ENCODE results near the gene PAX4. TPM values are rescaled to one million over a fixed set of nuclear protein-coding genes. Genes with fewer than 3 reads are reported as not detected.

The PAX4 gene, protein sequence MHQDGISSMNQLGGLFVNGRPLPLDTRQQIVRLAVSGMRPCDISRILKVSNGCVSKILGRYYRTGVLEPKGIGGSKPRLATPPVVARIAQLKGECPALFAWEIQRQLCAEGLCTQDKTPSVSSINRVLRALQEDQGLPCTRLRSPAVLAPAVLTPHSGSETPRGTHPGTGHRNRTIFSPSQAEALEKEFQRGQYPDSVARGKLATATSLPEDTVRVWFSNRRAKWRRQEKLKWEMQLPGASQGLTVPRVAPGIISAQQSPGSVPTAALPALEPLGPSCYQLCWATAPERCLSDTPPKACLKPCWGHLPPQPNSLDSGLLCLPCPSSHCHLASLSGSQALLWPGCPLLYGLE
- total RNA-seq (not detected), polyA plus RNA-seq (not detected)

DNA sequence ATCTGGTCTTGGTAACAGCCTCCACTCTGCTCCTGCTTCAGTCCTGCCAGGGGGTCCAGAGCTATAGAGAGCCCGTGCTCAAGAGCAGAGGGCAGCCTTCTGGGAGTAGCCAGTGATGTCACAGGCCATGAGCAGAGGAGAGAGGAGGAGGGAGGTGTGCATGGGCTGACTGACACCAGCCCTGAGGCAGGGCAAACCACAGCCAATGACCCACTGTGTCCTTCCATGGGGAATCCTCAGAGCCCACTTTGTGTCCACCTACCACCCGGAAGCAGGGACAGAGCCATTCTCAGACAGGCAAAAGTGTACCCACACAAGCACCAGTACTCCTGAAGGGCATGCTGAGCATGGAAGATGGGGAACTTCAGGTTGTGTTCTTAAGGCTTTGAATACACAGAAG is at the start of gene PAX4:
TSS of gene PAX4 (minus strand) at position 101 of the 400 bp plus-strand sequence. CDS start 2,214 bp downstream, outside the sequence.
- no peak within 1 kb of the TSS for H3K27ac Mint-ChIP-seq
- no peak for ATAC-seq (ENCODE audit: low read depth in 2 of 2)
- H3K27me3 ChIP-seq (ENCODE audit: control insufficient read depth, insufficient read depth, low read length), result peaks cover 14% of the 10 kb centered on the region

DNA sequence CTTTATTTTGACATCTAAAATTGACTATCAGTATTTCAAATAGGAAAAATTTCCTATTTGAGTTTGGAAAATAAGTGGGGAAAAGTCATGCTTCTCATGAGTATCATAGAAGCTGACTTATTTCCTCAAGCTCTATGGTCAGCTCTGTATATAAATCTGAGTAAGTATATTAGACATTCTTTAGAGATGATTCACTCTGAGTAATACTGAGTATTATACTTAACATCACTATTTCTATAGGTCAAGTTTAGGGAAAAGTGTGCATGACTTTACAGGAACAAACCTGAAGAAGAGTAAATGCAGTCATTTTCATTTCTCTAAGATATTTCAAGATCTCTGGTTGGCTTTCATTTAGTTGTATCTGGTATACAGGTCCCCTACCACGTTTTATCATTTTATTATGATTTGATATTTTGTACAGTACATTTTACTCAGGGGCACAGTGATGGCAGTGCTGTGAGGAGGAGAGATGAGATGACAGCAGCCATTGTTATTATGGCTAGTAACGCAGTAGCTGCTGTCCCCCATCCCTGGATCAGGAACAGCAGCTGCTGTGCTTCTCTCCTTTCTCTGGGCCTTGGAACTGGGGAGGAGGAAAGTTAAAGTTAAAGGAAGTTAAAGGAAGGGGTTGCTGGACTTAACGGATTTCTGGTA is 49.2 kb upstream of the PAX4 start:
- no peaks in the 10 kb centered on the region for H3K9me3 ChIP-seq (ENCODE audit: control insufficient read depth in 2 of 2, low read length in 2 of 2)
- peaks cover 24 to 64% (median 43%) of the 10 kb centered on the region in 4 donors for H3K4me1 Mint-ChIP-seq
- ATAC-seq (ENCODE audit: low read depth in 2 of 2) (no peak), DNase-seq (no peak)
- H3K9me3 Mint-ChIP-seq, result peaks cover 0 to 3% (median 0%) of the 10 kb centered on the region in 7 donors
- H3K27me3 Mint-ChIP-seq, result no peaks in the 10 kb centered on the region
- no peaks in the 10 kb centered on the region for H3K27me3 ChIP-seq (ENCODE audit: control insufficient read depth, insufficient read depth, low read length)
- no peaks in the 10 kb centered on the region for H3K4me1 ChIP-seq (ENCODE audit: control insufficient read depth, insufficient read depth, low read length, poor library complexity, severe bottlenecking)
- peaks cover 29% of the 10 kb centered on the region for H3K36me3 Mint-ChIP-seq
- H3K27ac Mint-ChIP-seq, result no peak overlapping the region
- no peak overlapping the region for H3K27ac ChIP-seq (ENCODE audit: insufficient read depth, low read length, poor library complexity, severe bottlenecking)
- H3K4me3 Mint-ChIP-seq, result no peak overlapping the region
- no peak overlapping the region for H3K4me3 ChIP-seq (ENCODE audit: low read depth, low read length)
- peaks cover 3% of the 10 kb centered on the region for H3K36me3 ChIP-seq (ENCODE audit: control insufficient read depth, insufficient read depth, low read length)

More for the DNA sequence above, at the start of gene PAX4:
- Mint-ChIP-seq H3K27me3 (peaks cover 28% of the 10 kb centered on the region), H3K36me3 (no peaks in the 10 kb centered on the region), H3K9me3 (peaks cover 0 to 2% (median 0%) of the 10 kb centered on the region in 7 donors), H3K4me1 (peaks cover 0 to 8% (median 0%) of the 10 kb centered on the region in 4 donors), H3K4me3 (no peak within 1 kb of the TSS)
- no peaks in the 10 kb centered on the region for H3K36me3 ChIP-seq (ENCODE audit: control insufficient read depth, insufficient read depth, low read length)
- no peak within 1 kb of the TSS for H3K4me3 ChIP-seq (ENCODE audit: low read depth, low read length)
- H3K27ac ChIP-seq (ENCODE audit: insufficient read depth, low read length, poor library complexity, severe bottlenecking), result no peak within 1 kb of the TSS
- no peaks in the 10 kb centered on the region for H3K9me3 ChIP-seq (ENCODE audit: control insufficient read depth in 2 of 2, low read length in 2 of 2)
- H3K4me1 ChIP-seq (ENCODE audit: control insufficient read depth, insufficient read depth, low read length, poor library complexity, severe bottlenecking), result no peaks in the 10 kb centered on the region
- DNase-seq, result no peak

DNA sequence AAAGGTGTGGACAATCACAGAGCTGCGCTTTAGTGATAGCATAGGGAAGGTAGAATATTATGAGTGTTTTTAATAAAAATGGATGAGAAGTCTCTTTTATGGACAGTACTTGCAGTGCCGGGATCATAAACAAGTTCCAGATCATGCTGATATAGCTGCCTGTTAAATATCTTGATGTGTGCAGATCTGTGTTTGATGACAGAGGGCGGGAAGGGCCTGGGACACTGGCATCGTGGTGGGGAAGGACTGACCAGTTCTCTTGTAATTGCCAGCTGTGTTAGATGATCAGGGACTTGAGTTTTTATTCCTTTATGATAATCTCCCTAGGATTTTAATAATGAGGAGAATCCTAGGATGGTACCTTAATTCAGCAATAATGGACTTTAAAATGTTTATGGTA is 48.7 kb upstream of the PAX4 start:
- Histone ChIP-seq H3K36me3 (ENCODE audit: control insufficient read depth, insufficient read depth, low read length) (peaks cover 3% of the 10 kb centered on the region), H3K9me3 (ENCODE audit: control insufficient read depth in 2 of 2, low read length in 2 of 2) (no peaks in the 10 kb centered on the region), H3K27me3 (ENCODE audit: control insufficient read depth, insufficient read depth, low read length) (no peaks in the 10 kb centered on the region), H3K4me1 (ENCODE audit: control insufficient read depth, insufficient read depth, low read length, poor library complexity, severe bottlenecking) (no peaks in the 10 kb centered on the region), H3K27ac (ENCODE audit: insufficient read depth, low read length, poor library complexity, severe bottlenecking) (no peak overlapping the region), H3K4me3 (ENCODE audit: low read depth, low read length) (no peak overlapping the region)
- ATAC-seq (ENCODE audit: low read depth in 2 of 2), result no peak
- Mint-ChIP-seq H3K4me1 (peaks cover 24 to 63% (median 39%) of the 10 kb centered on the region in 4 donors), H3K27ac (peak overlapping the region in 2 of 3 donors; percentile 14 to 53), H3K36me3 (peaks cover 24% of the 10 kb centered on the region), H3K27me3 (no peaks in the 10 kb centered on the region), H3K9me3 (no peaks in the 10 kb centered on the region), H3K4me3 (peak overlapping the region in 1 of 4 donors; percentile 0)
- no peak for DNase-seq

DNA sequence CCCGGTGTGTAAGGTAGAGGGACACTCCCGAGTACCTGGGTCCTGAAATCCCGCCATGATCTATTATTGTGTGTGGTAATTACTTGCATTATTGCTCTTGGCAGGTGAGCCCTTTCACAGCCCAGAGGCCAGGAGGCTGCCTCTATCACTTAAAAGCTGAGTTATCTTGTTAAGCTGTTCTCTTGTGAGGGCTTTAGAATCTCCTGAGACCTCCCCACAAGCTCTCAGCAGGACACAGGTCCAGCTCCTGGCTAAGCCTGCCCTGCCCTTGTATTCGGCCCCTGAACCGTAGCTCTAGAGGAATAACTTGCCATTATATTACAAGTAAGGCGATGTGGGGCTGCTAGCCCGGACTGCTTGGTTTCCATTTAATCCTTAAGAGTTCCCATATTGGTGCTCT is 48.0 kb upstream of the PAX4 start:
- H3K9me3 ChIP-seq (ENCODE audit: control insufficient read depth in 2 of 2, low read length in 2 of 2), result no peaks in the 10 kb centered on the region
- Mint-ChIP-seq H3K9me3 (no peaks in the 10 kb centered on the region), H3K4me3 (no peak overlapping the region), H3K27me3 (no peaks in the 10 kb centered on the region), H3K4me1 (peaks cover 31 to 66% (median 38%) of the 10 kb centered on the region in 4 donors), H3K36me3 (peaks cover 26% of the 10 kb centered on the region), H3K27ac (peak overlapping the region in 2 of 3 donors; percentile 14 to 62)
- no peak overlapping the region for H3K27ac ChIP-seq (ENCODE audit: insufficient read depth, low read length, poor library complexity, severe bottlenecking)
- H3K36me3 ChIP-seq (ENCODE audit: control insufficient read depth, insufficient read depth, low read length), result peaks cover 8% of the 10 kb centered on the region
- DNase-seq (no peak), ATAC-seq (ENCODE audit: low read depth in 2 of 2) (no peak)
- no peaks in the 10 kb centered on the region for H3K4me1 ChIP-seq (ENCODE audit: control insufficient read depth, insufficient read depth, low read length, poor library complexity, severe bottlenecking)
- no peaks in the 10 kb centered on the region for H3K27me3 ChIP-seq (ENCODE audit: control insufficient read depth, insufficient read depth, low read length)
- no peak overlapping the region for H3K4me3 ChIP-seq (ENCODE audit: low read depth, low read length)

DNA sequence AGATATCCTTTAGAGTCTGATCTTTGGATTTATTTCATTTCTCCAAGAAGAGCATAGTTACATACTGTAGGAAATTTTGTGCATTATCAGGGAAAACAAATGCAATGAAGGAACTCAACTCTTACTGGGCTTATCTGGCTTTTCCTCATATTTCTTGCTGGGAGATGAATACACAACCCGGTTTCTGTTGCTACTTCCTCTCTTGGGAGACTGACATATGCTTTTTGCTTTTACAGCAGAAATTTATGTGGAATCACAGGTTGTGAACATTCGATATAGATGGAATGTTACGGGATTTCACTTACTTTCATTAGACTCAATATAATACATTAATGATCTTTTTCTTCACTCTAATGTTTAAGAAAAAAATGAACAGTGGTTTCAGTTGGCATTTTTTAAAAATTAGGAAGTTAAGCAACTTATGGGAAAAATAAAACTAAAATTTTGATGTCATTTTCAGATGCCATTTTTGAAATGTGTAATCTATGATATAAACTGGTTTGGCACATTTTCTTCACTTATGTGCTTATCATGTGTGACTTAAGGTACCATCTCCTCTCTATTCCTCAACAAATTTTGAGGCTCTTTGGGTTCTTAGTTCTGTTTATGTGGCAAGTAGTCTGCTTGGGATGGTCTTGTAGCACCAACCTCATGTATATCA is 41.2 kb upstream of the PAX4 start:
- H3K4me1 ChIP-seq (ENCODE audit: control insufficient read depth, insufficient read depth, low read length, poor library complexity, severe bottlenecking), result peaks cover 7% of the 10 kb centered on the region
- H3K4me3 ChIP-seq (ENCODE audit: low read depth, low read length), result no peak overlapping the region
- Mint-ChIP-seq H3K9me3 (no peaks in the 10 kb centered on the region), H3K27me3 (no peaks in the 10 kb centered on the region), H3K4me1 (peaks cover 27 to 63% (median 45%) of the 10 kb centered on the region in 4 donors), H3K4me3 (peak overlapping the region in 2 of 4 donors; percentile 5 to 44), H3K36me3 (peaks cover 35% of the 10 kb centered on the region), H3K27ac (peak overlapping the region in 1 of 3 donors; percentile 18)
- no peak for ATAC-seq (ENCODE audit: low read depth in 2 of 2)
- H3K27me3 ChIP-seq (ENCODE audit: control insufficient read depth, insufficient read depth, low read length), result no peaks in the 10 kb centered on the region
- no peak overlapping the region for H3K27ac ChIP-seq (ENCODE audit: insufficient read depth, low read length, poor library complexity, severe bottlenecking)
- DNase-seq, result no peak
- H3K36me3 ChIP-seq (ENCODE audit: control insufficient read depth, insufficient read depth, low read length), result peaks cover 10% of the 10 kb centered on the region
- no peaks in the 10 kb centered on the region for H3K9me3 ChIP-seq (ENCODE audit: control insufficient read depth in 2 of 2, low read length in 2 of 2)

DNA sequence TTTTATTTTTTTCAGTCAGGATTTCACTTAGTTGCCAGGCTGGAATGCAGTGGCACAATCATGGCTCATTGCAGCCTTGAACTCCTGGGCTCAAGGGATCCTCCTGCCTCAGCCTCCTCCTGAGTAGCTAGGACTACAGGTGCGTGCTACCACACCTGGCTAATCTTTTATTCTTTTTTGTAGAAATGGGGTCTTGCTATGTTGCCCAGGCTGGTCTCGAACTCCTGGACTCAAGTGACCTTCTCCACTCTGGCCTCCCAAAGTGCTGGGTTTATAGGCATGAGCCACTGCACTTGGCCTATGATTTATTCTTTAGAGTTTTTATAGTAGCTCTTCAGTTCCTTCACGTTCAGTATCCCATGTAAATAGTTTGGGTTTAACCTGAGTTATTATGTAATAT is 39.6 kb upstream of the PAX4 start:
- Mint-ChIP-seq H3K4me1 (peaks cover 27 to 72% (median 55%) of the 10 kb centered on the region in 4 donors), H3K9me3 (no peaks in the 10 kb centered on the region), H3K27me3 (no peaks in the 10 kb centered on the region), H3K4me3 (no peak overlapping the region), H3K27ac (no peak overlapping the region), H3K36me3 (peaks cover 35% of the 10 kb centered on the region)
- H3K4me1 ChIP-seq (ENCODE audit: control insufficient read depth, insufficient read depth, low read length, poor library complexity, severe bottlenecking), result peaks cover 23% of the 10 kb centered on the region
- H3K27me3 ChIP-seq (ENCODE audit: control insufficient read depth, insufficient read depth, low read length), result no peaks in the 10 kb centered on the region
- H3K4me3 ChIP-seq (ENCODE audit: low read depth, low read length), result no peak overlapping the region
- DNase-seq (no peak), ATAC-seq (ENCODE audit: low read depth in 2 of 2) (no peak)
- no peak overlapping the region for H3K27ac ChIP-seq (ENCODE audit: insufficient read depth, low read length, poor library complexity, severe bottlenecking)
- peaks cover 10% of the 10 kb centered on the region for H3K36me3 ChIP-seq (ENCODE audit: control insufficient read depth, insufficient read depth, low read length)
- no peaks in the 10 kb centered on the region for H3K9me3 ChIP-seq (ENCODE audit: control insufficient read depth in 2 of 2, low read length in 2 of 2)

DNA sequence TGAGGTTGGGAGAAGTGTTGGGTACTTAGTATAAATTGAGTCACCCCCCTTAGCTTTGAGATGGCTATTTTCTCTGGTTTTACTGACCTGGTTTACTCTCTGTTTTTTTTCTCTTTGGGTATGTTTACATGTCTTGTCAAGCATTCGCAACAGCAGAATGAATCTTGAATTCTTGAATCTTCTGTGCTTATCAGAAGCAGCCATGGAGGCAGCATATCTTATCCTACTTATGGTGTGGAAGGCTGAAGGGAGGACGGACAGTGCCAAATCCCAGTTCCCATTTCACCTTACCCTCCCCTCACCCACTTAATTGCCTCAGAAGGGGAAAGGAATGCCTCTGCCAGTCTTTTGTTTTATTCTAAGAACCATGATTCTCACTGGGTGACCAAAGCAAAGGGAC is 37.8 kb upstream of the PAX4 start:
- H3K4me1 ChIP-seq (ENCODE audit: control insufficient read depth, insufficient read depth, low read length, poor library complexity, severe bottlenecking), result peaks cover 27% of the 10 kb centered on the region
- no peak for ATAC-seq (ENCODE audit: low read depth in 2 of 2)
- H3K4me1 Mint-ChIP-seq, result peaks cover 18 to 75% (median 50%) of the 10 kb centered on the region in 4 donors
- H3K36me3 ChIP-seq (ENCODE audit: control insufficient read depth, insufficient read depth, low read length), result peaks cover 6% of the 10 kb centered on the region
- H3K4me3 Mint-ChIP-seq, result peak overlapping the region in 1 of 4 donors; percentile 35
- H3K4me3 ChIP-seq (ENCODE audit: low read depth, low read length), result no peak overlapping the region
- no peak overlapping the region for H3K27ac ChIP-seq (ENCODE audit: insufficient read depth, low read length, poor library complexity, severe bottlenecking)
- H3K9me3 ChIP-seq (ENCODE audit: control insufficient read depth in 2 of 2, low read length in 2 of 2), result no peaks in the 10 kb centered on the region
- peaks cover 27% of the 10 kb centered on the region for H3K36me3 Mint-ChIP-seq
- H3K9me3 Mint-ChIP-seq, result no peaks in the 10 kb centered on the region
- no peak for DNase-seq
- H3K27ac Mint-ChIP-seq, result peak overlapping the region in 1 of 3 donors; percentile 16
- no peaks in the 10 kb centered on the region for H3K27me3 Mint-ChIP-seq
- H3K27me3 ChIP-seq (ENCODE audit: control insufficient read depth, insufficient read depth, low read length), result no peaks in the 10 kb centered on the region

Measured in CD4-positive, CD25-positive, alpha-beta regulatory T cell (primary cell).